HepG2 (cell line): ENCODE measurements around the gene IER2. TPM values are rescaled to one million over a fixed set of nuclear protein-coding genes. Genes with fewer than 3 reads are reported as not detected.

ENCODE experiments used
- ATF7 ChIP-seq, 2 experiments: fragments of 450-650 bp in 1 of 2; sonication (generic) in 1 of 2; formaldehyde crosslinking in 1 of 2; IDR thresholded peaks; 2 replicates each; pipeline versions ENCODE4 v1.4.0 to v1.6.1; 2016 to 2020; ENCODE audit warnings: antibody characterized with exemption in 1 of 2, mild to moderate bottlenecking in 1 of 2, missing genetic modification reagents in 1 of 2
- BHLHE40 ChIP-seq: IDR thresholded peaks from 2 replicates; pipeline ENCODE4 v1.6.1; 2011; ENCODE audit warnings: low read length, improper control_type of control experiment
- DPF2 ChIP-seq: sonication (generic); formaldehyde crosslinking; IDR thresholded peaks from 2 replicates; pipeline ENCODE4 v1.4.0; 2020; ENCODE audit warnings: mild to moderate bottlenecking, low read depth, missing genetic modification reagents, borderline replicate concordance
- E2F1 ChIP-seq: sonication (generic); formaldehyde crosslinking; IDR thresholded peaks from 2 replicates; pipeline ENCODE4 v1.5.0; 2020; ENCODE audit warnings: missing genetic modification reagents
- EEA1 ChIP-seq: sonication (generic); formaldehyde crosslinking; IDR thresholded peaks from 2 replicates; pipeline ENCODE4 v1.5.1; 2020; ENCODE audit warnings: mild to moderate bottlenecking, missing genetic modification reagents, borderline replicate concordance
- KAT7 ChIP-seq: IDR thresholded peaks from 2 replicates; pipeline ENCODE4 v1.6.1; 2018; ENCODE audit warnings: borderline replicate concordance, missing compliant biosample characterization
- MTA1 ChIP-seq: sonication (generic); formaldehyde crosslinking; IDR thresholded peaks from 2 replicates; pipeline ENCODE4 v1.4.0; 2020; ENCODE audit warnings: missing genetic modification reagents, mild to moderate bottlenecking, borderline replicate concordance
- NFYB ChIP-seq: sonication (generic); formaldehyde crosslinking; IDR thresholded peaks from 2 replicates; pipeline ENCODE4 v1.4.0; 2020; ENCODE audit warnings: missing genetic modification reagents
- NKX3-1 ChIP-seq: sonication (generic); formaldehyde crosslinking; IDR thresholded peaks from 2 replicates; pipeline ENCODE4 v1.5.0; 2020; ENCODE audit warnings: missing genetic modification reagents
- POLR2A ChIP-seq, 2 experiments: IDR thresholded peaks; 2 replicates each; pipeline ENCODE4 v1.6.1; 2011; ENCODE audit warnings: low read depth in 2 of 2, low read length in 2 of 2, mild to moderate bottlenecking in 1 of 2, moderate library complexity in 1 of 2; ENCODE audit not compliant: insufficient read depth in 1 of 2
- ZBTB38 ChIP-seq: sonication (generic); formaldehyde crosslinking; IDR thresholded peaks from 2 replicates; pipeline ENCODE4 v1.5.1; 2020; ENCODE audit warnings: mild to moderate bottlenecking, missing genetic modification reagents
- ZBTB7B ChIP-seq: sonication (generic); formaldehyde crosslinking; IDR thresholded peaks from 2 replicates; pipeline ENCODE4 v1.4.0; 2020; ENCODE audit warnings: missing genetic modification reagents
- ZNF572 ChIP-seq: sonication (generic); formaldehyde crosslinking; IDR thresholded peaks from 2 replicates; pipeline ENCODE4 v1.5.1; 2020; ENCODE audit warnings: mild to moderate bottlenecking, missing genetic modification reagents
- ZNF605 ChIP-seq: sonication (generic); formaldehyde crosslinking; IDR thresholded peaks from 2 replicates; pipeline ENCODE4 v1.8.0; 2022; ENCODE audit warnings: mild to moderate bottlenecking, missing genetic modification reagents
- ZNF777 ChIP-seq: sonication (generic); formaldehyde crosslinking; IDR thresholded peaks from 2 replicates; pipeline ENCODE4 v1.4.0; 2020; ENCODE audit warnings: missing genetic modification reagents
- polyA plus RNA-seq, 8 experiments: library from polyadenylated mRNA; depleted of rRNA in 3 of 8; stranded (reverse) in 7 of 8; unstranded in 1 of 8; fragments of >200 nt; fragmentation: Illumina TruSeq in 4 of 8; extraction: Trizol in 4 of 8; gene quantifications; 2 replicates each; pipeline versions ENCODE4 v1.2.1 to v1.2.3, GENCODE V29; 2011 to 2016; ENCODE audit warnings: low read depth in 4 of 8, missing spikeins in 1 of 8, mixed read lengths in 1 of 8; ENCODE audit not compliant: insufficient read depth in 1 of 8
- total RNA-seq, 5 experiments: library from RNA; depleted of rRNA; stranded (reverse); fragments of >200 nt; fragmentation: Illumina TruSeq; extraction: Trizol; gene quantifications; 2 replicates each; pipeline ENCODE4 v1.2.3, GENCODE V29; 2016; ENCODE audit warnings: low read depth in 1 of 5
- TF ChIP-seq, protein P1 (sequence below): sonication (generic); formaldehyde crosslinking; conservative IDR thresholded peaks from 2 replicates; pipeline ENCODE4 v1.4.0; 2020; ENCODE audit warnings: missing genetic modification reagents
- TF ChIP-seq, protein P2 (sequence below): sonication (generic); formaldehyde crosslinking; conservative IDR thresholded peaks from 2 replicates; pipeline ENCODE4 v1.4.0; 2020; ENCODE audit warnings: missing genetic modification reagents
- TF ChIP-seq, protein P3 (sequence below): sonication (generic); formaldehyde crosslinking; IDR thresholded peaks from 2 replicates; pipeline ENCODE4 v1.8.0; 2023; ENCODE audit warnings: mild to moderate bottlenecking, missing genetic modification reagents

Gene IER2
- total and polyA plus RNA-seq, 2 of the 13 experiments (the other 11 are each of a cell fraction or from before 2014, with no cell fraction given), result 10.1 to 14.3 TPM

GRCh38 chr19:13149628-13150186 is 504 bp upstream of the IER2 start (continued):
- TF ChIP-seq, protein P1, sequence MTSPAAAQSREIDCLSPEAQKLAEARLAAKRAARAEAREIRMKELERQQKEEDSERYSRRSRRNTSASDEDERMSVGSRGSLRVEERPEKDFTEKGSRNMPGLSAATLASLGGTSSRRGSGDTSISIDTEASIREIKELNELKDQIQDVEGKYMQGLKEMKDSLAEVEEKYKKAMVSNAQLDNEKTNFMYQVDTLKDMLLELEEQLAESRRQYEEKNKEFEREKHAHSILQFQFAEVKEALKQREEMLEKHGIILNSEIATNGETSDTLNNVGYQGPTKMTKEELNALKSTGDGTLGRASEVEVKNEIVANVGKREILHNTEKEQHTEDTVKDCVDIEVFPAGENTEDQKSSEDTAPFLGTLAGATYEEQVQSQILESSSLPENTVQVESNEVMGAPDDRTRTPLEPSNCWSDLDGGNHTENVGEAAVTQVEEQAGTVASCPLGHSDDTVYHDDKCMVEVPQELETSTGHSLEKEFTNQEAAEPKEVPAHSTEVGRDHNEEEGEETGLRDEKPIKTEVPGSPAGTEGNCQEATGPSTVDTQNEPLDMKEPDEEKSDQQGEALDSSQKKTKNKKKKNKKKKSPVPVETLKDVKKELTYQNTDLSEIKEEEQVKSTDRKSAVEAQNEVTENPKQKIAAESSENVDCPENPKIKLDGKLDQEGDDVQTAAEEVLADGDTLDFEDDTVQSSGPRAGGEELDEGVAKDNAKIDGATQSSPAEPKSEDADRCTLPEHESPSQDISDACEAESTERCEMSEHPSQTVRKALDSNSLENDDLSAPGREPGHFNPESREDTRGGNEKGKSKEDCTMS (CRISPR knock-in tag), result no peak
- TF ChIP-seq, protein P2, sequence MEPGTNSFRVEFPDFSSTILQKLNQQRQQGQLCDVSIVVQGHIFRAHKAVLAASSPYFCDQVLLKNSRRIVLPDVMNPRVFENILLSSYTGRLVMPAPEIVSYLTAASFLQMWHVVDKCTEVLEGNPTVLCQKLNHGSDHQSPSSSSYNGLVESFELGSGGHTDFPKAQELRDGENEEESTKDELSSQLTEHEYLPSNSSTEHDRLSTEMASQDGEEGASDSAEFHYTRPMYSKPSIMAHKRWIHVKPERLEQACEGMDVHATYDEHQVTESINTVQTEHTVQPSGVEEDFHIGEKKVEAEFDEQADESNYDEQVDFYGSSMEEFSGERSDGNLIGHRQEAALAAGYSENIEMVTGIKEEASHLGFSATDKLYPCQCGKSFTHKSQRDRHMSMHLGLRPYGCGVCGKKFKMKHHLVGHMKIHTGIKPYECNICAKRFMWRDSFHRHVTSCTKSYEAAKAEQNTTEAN (CRISPR knock-in tag), result no peak
- TF ChIP-seq POLR2A (IDR thresholded peaks at IDR 0.05; ENCODE audit: insufficient read depth in 1 of 2, low read depth in 2 of 2, low read length in 2 of 2) (peak; percentile 19 to 51; a peak in 2 of 4 replicates), BHLHE40 (0 out of 2 replicates have a peak, but pooled peaks have one; percentile 3), ZNF572 (CRISPR knock-in tag) (no peak), E2F1 (CRISPR knock-in tag) (0 out of 2 replicates have a peak, but pooled peaks have one; percentile 5), DPF2 (CRISPR knock-in tag) (peak; percentile 38; the same call in 1 of the 2 replicates), ZBTB38 (CRISPR knock-in tag) (no peak; the same call in 1 of the 2 replicates), NKX3-1 (CRISPR knock-in tag) (0 out of 2 replicates have a peak, but pooled peaks have one; percentile 18), NFYB (no peak), ZNF777 (peak; percentile 94), ZBTB7B (CRISPR knock-in tag) (0 out of 2 replicates have a peak, but pooled peaks have one; percentile 26), EEA1 (CRISPR knock-in tag) (peak; percentile 59; the same call in 1 of the 2 replicates), ZNF605 (no peak), KAT7 (peak; percentile 35; the same call in 1 of the 2 replicates), MTA1 (0 out of 2 replicates have a peak, but pooled peaks have one; percentile 1), ATF7 (IDR thresholded peaks at IDR 0.05) (no peak), ATF7 (CRISPR knock-in tag; IDR thresholded peaks at IDR 0.05) (no peak)
- TF ChIP-seq, protein P3, sequence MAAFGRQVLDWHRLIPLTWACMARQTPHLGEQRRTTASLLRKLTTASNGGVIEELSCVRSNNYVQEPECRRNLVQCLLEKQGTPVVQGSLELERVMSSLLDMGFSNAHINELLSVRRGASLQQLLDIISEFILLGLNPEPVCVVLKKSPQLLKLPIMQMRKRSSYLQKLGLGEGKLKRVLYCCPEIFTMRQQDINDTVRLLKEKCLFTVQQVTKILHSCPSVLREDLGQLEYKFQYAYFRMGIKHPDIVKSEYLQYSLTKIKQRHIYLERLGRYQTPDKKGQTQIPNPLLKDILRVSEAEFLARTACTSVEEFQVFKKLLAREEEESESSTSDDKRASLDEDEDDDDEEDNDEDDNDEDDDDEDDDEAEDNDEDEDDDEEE (CRISPR knock-in tag), result 0 out of 2 replicates have a peak, but pooled peaks have one; percentile 38
